Measurements from ENCODE around the gene SYK. TPM values are rescaled to one million over a fixed set of nuclear protein-coding genes. Genes with fewer than 3 reads are reported as not detected.
"Not testable (repeated sequence)": the region's sequence is repeated elsewhere in the genome, so short reads cannot be mapped to it uniquely, and the experiment has no call there.

The SYK gene
- total RNA-seq, 4 donors from 2014 or later: 17.9 to 26.2 (median 23.2) TPM

DNA sequence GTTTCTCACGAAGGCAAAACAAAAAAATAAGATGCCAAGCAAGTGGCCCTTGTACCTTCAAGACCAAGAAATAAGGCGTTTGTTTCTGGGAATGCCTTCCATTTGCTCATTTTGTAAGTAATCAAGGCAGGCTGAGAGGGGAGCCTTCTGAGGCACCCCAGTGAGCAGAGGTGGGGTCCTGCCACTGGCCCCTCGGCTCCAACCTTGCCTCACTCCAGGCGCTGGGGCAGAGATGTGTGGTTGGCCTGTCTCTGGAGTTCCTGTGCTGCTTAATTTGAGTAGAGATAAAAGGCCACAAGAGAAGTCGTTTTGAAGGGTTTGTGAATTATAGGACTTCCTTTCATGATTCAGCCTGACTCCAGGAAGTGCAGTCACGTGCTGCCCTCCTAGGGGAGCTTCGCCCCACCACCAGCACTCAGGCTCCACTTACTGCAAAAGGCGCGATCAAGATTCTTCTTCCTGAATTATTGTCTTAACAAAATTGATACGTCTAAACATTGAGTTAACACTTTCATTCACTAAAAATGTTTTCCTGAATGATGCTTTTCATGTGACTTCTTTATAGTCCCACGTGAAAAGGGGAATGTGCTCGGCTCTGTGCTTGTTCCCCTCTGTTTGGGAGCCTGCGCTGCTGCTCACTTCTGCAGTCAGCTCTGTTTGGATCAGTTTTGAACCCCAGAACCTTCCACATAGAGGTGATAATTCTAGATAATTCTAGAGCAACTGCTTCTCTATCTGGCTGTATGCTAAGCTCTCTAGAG, 13.7 kb downstream of the SYK start:
- intact Hi-C loops (cut with DNase I; ENCODE audit: low total_unique reads): no loop called here
- no peak overlapping the region for H3K4me3 ChIP-seq (ENCODE audit: low read depth, poor library complexity, severe bottlenecking)
- no peak for DNase-seq (ENCODE audit: low spot score in 2 of 2)
- WGBS, 2 donors: 45 to 52% methylated on average over 13 of the region's 13 CpGs
- TF ChIP-seq, protein P1, sequence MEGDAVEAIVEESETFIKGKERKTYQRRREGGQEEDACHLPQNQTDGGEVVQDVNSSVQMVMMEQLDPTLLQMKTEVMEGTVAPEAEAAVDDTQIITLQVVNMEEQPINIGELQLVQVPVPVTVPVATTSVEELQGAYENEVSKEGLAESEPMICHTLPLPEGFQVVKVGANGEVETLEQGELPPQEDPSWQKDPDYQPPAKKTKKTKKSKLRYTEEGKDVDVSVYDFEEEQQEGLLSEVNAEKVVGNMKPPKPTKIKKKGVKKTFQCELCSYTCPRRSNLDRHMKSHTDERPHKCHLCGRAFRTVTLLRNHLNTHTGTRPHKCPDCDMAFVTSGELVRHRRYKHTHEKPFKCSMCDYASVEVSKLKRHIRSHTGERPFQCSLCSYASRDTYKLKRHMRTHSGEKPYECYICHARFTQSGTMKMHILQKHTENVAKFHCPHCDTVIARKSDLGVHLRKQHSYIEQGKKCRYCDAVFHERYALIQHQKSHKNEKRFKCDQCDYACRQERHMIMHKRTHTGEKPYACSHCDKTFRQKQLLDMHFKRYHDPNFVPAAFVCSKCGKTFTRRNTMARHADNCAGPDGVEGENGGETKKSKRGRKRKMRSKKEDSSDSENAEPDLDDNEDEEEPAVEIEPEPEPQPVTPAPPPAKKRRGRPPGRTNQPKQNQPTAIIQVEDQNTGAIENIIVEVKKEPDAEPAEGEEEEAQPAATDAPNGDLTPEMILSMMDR (IDR thresholded peaks at IDR 0.05): no peak

DNA sequence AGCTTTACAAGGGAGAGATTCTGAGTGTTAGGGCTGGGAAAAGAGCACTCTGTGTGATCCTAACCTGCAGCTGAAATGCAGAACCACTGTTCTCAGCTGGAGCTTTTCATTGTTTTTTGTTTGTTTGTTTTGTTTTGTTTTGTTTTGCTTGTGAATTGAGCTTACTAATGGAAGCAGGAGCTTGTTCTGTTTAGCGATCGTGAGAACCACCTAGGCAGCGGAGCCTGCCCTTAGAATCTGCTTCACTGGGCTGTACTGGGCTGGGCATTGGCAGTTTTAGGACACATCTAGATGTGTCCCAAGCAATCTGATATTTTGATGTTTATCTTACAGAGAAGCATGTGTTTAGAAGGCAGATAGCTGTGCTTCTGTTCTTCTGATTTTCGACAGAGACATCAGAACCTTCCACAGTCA, 14.3 kb downstream of the SYK start:
- no peak for DNase-seq (ENCODE audit: low spot score in 2 of 2)
- TF ChIP-seq, protein P1 (IDR thresholded peaks at IDR 0.05): no peak
- TF ChIP-seq POLR2A (IDR thresholded peaks at IDR 0.05): no peak
- H3K4me3 ChIP-seq (ENCODE audit: low read depth, poor library complexity, severe bottlenecking): no peak overlapping the region
- intact Hi-C loops (cut with DNase I; ENCODE audit: low total_unique reads): no loop called here
- WGBS, 2 donors: 82 to 90% methylated on average over 4 of the region's 4 CpGs

DNA sequence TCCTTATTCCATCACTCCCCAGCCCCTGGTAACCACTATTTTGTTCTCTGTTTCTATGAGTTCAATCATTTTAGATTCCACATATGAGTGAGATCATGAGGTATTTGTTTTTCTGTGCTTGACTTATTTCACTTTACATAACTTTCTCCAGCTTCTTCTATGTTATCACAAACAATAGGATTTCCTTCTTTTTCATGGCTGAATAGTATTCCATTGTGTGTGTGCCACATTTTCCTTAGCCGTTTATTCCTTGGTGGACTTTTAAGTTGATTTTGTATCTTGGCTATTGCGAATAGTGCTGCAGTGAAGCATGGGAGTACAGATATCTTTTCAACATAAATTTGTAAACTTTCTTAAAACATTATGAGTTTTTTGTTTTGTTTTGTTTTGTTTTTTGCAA, 15.1 kb downstream of the SYK start:
- DNase-seq (ENCODE audit: low spot score in 2 of 2): no peak
- 93 to 100% methylated on average over 2 of the region's 2 CpGs for WGBS, 2 donors
- TF ChIP-seq, protein P1 (IDR thresholded peaks at IDR 0.05): no peak
- no peak for TF ChIP-seq POLR2A (IDR thresholded peaks at IDR 0.05)
- intact Hi-C loops (cut with DNase I; ENCODE audit: low total_unique reads): no loop called here
- H3K4me3 ChIP-seq (ENCODE audit: low read depth, poor library complexity, severe bottlenecking): no peak overlapping the region

DNA sequence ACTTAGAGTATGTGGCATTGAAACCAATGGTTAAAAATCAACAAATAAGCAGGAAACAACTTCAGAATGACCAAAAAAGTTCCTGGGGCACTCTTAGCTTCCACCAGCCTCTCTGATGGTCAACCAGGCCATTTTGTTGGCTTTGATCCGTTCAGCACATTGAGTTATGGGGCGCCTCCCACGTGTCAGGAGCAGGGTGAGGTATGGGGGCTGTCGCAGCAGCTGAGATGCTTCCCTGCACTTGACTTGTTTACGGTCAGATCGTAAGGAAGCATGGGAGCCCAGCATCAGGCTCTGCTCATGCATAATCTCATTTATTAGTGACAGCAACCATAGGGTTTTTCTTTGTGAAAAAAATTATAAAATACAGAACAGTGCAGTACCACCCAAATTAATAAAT, 16.7 kb downstream of the SYK start:
- intact Hi-C loops (cut with DNase I; ENCODE audit: low total_unique reads): no loop called here
- H3K4me3 ChIP-seq (ENCODE audit: low read depth, poor library complexity, severe bottlenecking): no peak overlapping the region
- WGBS, 2 donors: 77 to 82% methylated on average over 6 of the region's 6 CpGs
- DNase-seq (ENCODE audit: low spot score in 2 of 2): no peak
- TF ChIP-seq POLR2A (IDR thresholded peaks at IDR 0.05): no peak
- TF ChIP-seq, protein P1 (IDR thresholded peaks at IDR 0.05): no peak

DNA sequence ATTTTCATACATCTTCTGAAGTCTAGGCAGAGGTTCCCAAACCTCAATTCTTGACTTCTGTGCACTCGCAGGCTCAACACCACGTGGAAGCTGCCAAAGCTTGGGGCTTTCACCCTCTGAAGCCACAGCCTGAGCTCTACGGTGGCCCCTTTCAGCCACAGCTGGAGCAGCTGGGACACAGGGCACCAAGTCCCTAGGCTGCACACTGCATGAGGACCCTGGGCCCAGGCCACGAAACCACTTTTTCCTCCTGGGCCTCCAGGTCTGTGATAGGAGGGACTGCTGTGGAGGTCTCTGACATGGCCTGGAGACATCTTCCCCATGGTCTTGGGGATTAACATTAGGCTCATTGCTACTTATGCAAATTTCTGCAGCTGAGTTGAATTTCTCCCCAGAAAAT, 18.8 kb downstream of the SYK start:
- 77 to 96% methylated on average over 4 of the region's 4 CpGs for WGBS, 2 donors
- H3K4me3 ChIP-seq (ENCODE audit: low read depth, poor library complexity, severe bottlenecking); DNase-seq (ENCODE audit: low spot score in 2 of 2); intact Hi-C loops (cut with DNase I; ENCODE audit: low total_unique reads): not testable (repeated sequence)

DNA sequence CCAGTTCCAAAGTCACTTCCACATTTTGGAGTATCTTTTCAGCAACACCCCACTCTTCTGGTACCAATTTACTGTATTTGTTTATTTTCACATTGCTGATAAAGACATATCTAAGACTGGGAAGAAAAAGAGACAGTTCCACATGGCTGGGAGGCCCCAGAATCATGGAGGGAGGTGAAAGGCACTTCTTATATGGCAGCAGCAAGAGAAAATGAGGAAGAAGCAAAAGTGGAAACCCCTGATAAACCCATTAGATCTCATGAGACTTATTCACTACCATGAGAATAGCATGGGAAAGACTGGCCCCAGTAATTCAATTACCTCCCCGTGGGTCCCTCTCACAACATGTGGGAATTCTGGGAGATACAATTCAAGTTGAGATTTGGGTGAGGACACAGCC, 19.6 kb downstream of the SYK start:
- intact Hi-C loops (cut with DNase I; ENCODE audit: low total_unique reads); H3K4me3 ChIP-seq (ENCODE audit: low read depth, poor library complexity, severe bottlenecking); DNase-seq (ENCODE audit: low spot score in 2 of 2): not testable (repeated sequence)
- WGBS, 2 donors: 71 to 94% methylated on average over 1 of the region's 1 CpG

DNA sequence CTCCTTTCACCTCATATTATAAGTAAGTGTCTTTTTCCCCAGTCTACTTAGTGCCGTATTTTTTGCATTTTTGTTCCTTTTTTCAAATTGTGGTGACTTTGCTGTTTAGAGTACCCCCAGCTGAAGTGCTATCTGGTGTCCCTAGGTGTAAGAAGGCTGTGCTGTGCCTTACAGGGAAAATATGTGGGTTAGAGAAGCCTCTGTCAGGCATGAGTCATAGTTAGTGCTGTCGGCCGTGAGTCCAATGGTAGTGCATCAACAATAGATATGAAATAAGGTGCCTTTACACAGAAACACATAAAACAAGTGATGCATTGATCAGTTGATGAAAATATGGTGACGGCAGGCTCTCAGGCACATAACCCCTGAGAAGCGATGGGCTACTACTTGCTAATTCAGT, 20.1 kb downstream of the SYK start:
- 91 to 92% methylated on average over 5 of the region's 5 CpGs for WGBS, 2 donors

More for the DNA sequence above, 20.1 kb downstream of the SYK start:
- intact Hi-C loops (cut with DNase I; ENCODE audit: low total_unique reads): no loop called here
- no peak for DNase-seq (ENCODE audit: low spot score in 2 of 2)
- TF ChIP-seq, protein P1 (IDR thresholded peaks at IDR 0.05): no peak
- TF ChIP-seq POLR2A (IDR thresholded peaks at IDR 0.05): no peak
- H3K4me3 ChIP-seq (ENCODE audit: low read depth, poor library complexity, severe bottlenecking): no peak overlapping the region
